Activated CD8-positive, alpha-beta T cell treated with anti-CD3 and anti-CD28 coated beads for 36 hours (primary cell): ENCODE measurements around the gene ALDH1A2. TPM values are rescaled to one million over a fixed set of nuclear protein-coding genes. Genes with fewer than 3 reads are reported as not detected.

Source experiments
- ATAC-seq: fragments of 200-7000 bp; cut with Tn5 transposase; one replicate; pipeline ENCODE4 v1.10.0; 2021; ENCODE audit warnings: mild to moderate bottlenecking, moderate library complexity
- CTCF ChIA-PET: fragments of 350-600 bp; sonication (Branson Sonifier 250); formaldehyde crosslinking; loops from one replicate; lab custom pipeline; 2021; ENCODE audit warnings: antibody characterized with exemption; lab: Charles Lee
- POLR2A ChIA-PET: fragments of 350-600 bp; sonication (Branson Sonifier 250); formaldehyde crosslinking; loops from one replicate; lab custom pipeline; 2021; ENCODE audit warnings: antibody characterized with exemption; lab: Charles Lee
- DNase-seq: peaks from one replicate; pipeline ENCODE4 v3.0.0-alpha.2; 2020
- H3K27ac Mint-ChIP-seq: one replicate; pipeline ENCODE4 v1.8.0; 2021; ENCODE audit warnings: mild to moderate bottlenecking, mixed read lengths
- H3K27me3 Mint-ChIP-seq: one replicate; pipeline ENCODE4 v1.8.0; 2021; ENCODE audit warnings: mixed read lengths
- H3K36me3 Mint-ChIP-seq: one replicate; pipeline ENCODE4 v1.8.0; 2021; ENCODE audit warnings: low read depth, mixed read lengths
- H3K4me1 Mint-ChIP-seq: one replicate; pipeline ENCODE4 v1.8.0; 2021; ENCODE audit warnings: low read depth, mixed read lengths
- H3K4me3 Mint-ChIP-seq: one replicate; pipeline ENCODE4 v1.8.0; 2021; ENCODE audit warnings: mild to moderate bottlenecking, moderate library complexity, mixed read lengths
- H3K9me3 Mint-ChIP-seq: one replicate; pipeline ENCODE4 v1.8.0; 2021; ENCODE audit warnings: mixed read lengths
- intact Hi-C: fragments of 100-400 bp; cut with micrococcal nuclease; formaldehyde crosslinking; loops from one replicate; pipeline ENCODE4 v1.10.0; 2022
- total RNA-seq, 2 experiments: library from RNA; stranded (reverse); gene quantifications; one replicate each; pipeline ENCODE4 v1.2.3, GENCODE V29; 2021
- TF ChIP-seq, protein P1 (sequence below): fragments of 200-600 bp; IDR thresholded peaks from one replicate; pipeline ENCODE4 v1.8.0; 2022; ENCODE audit warnings: antibody characterized with exemption, mild to moderate bottlenecking

The ALDH1A2 gene
- total RNA-seq, 2 experiments from 2014 or later, result 0.47 to 1.4 TPM

- ChIA-PET POLR2A (no interaction called here), CTCF (no interaction called here)
- no peak for ATAC-seq
- Mint-ChIP-seq H3K9me3 (peaks cover 2% of the 10 kb centered on the region), H3K36me3 (no peaks in the 10 kb centered on the region), H3K4me3 (no peak overlapping the region), H3K27ac (no peak overlapping the region), H3K4me1 (no peaks in the 10 kb centered on the region), H3K27me3 (peaks cover 18% of the 10 kb centered on the region)
- TF ChIP-seq, protein P1, sequence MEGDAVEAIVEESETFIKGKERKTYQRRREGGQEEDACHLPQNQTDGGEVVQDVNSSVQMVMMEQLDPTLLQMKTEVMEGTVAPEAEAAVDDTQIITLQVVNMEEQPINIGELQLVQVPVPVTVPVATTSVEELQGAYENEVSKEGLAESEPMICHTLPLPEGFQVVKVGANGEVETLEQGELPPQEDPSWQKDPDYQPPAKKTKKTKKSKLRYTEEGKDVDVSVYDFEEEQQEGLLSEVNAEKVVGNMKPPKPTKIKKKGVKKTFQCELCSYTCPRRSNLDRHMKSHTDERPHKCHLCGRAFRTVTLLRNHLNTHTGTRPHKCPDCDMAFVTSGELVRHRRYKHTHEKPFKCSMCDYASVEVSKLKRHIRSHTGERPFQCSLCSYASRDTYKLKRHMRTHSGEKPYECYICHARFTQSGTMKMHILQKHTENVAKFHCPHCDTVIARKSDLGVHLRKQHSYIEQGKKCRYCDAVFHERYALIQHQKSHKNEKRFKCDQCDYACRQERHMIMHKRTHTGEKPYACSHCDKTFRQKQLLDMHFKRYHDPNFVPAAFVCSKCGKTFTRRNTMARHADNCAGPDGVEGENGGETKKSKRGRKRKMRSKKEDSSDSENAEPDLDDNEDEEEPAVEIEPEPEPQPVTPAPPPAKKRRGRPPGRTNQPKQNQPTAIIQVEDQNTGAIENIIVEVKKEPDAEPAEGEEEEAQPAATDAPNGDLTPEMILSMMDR, result no peak
- no peak for DNase-seq
- intact Hi-C loops, result no loop called here
Observed at GRCh38 chr15:58095415-58095814, 29.9 kb upstream of the ALDH1A2 start.

- Mint-ChIP-seq H3K4me3 (no peak overlapping the region), H3K4me1 (peaks cover 12% of the 10 kb centered on the region), H3K9me3 (peaks cover 2% of the 10 kb centered on the region), H3K27me3 (peaks cover 26% of the 10 kb centered on the region), H3K36me3 (no peaks in the 10 kb centered on the region), H3K27ac (no peak overlapping the region)
- DNase-seq, result no peak
- intact Hi-C loops, result no loop called here
- CTCF ChIA-PET, result interaction anchor here (2.7 kb wide), 1 partner anchor 18 kb away, joined by 14 read pairs; no protein-coding TSS in a partner anchor
- ATAC-seq, result no peak
- POLR2A ChIA-PET, result no interaction called here
- TF ChIP-seq, protein P1, result no peak
Observed at GRCh38 chr15:58087871-58088270, 22.4 kb upstream of the ALDH1A2 start.

DNA sequence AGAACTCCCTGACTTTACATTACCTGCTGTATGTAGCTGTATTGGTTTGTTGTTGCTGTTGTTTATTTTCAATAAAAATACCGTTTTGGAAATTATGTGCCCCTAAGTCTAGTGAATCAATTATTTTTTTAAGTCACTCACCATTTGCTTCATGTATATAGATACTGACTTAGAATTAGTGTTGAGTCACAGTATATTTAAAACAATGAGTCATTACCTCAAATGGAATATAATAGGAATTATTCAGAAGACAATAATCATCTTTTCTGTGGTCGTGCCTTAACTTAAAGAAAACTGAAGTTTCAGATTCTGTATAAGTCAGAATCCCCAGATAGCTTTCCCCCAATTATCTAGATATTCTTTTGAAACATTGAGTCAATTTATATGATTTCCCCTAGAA is 21.0 kb upstream of the ALDH1A2 start:
- ATAC-seq, result no peak
- CTCF ChIA-PET, result interaction anchor here (1.2 to 2.7 kb wide), 3 partner anchors 16 to 91 kb away, joined by 4 to 14 read pairs (median 5); no protein-coding TSS in a partner anchor
- H3K4me1 Mint-ChIP-seq, result peaks cover 12% of the 10 kb centered on the region

GRCh38 chr15:58083526-58083925 is 18.0 kb upstream of the ALDH1A2 start:
- Mint-ChIP-seq H3K27me3 (peaks cover 20% of the 10 kb centered on the region), H3K4me1 (peaks cover 12% of the 10 kb centered on the region), H3K4me3 (no peak overlapping the region), H3K36me3 (no peaks in the 10 kb centered on the region), H3K9me3 (no peaks in the 10 kb centered on the region), H3K27ac (no peak overlapping the region)
- no peak for ATAC-seq
- POLR2A ChIA-PET, result no interaction called here
- CTCF ChIA-PET, result interaction anchor here (0.8 to 1.4 kb wide), 2 partner anchors 12 to 100 kb away, joined by 3 to 4 read pairs; no protein-coding TSS in a partner anchor
- intact Hi-C loops, result no loop called here
- no peak for DNase-seq
- TF ChIP-seq, protein P1, result no peak

More for the DNA sequence above, 21.0 kb upstream of the ALDH1A2 start:
- no peaks in the 10 kb centered on the region for H3K36me3 Mint-ChIP-seq
- DNase-seq, result no peak
- no peak overlapping the region for H3K27ac Mint-ChIP-seq
- no peak overlapping the region for H3K4me3 Mint-ChIP-seq
- POLR2A ChIA-PET, result no interaction called here
- peaks cover 2% of the 10 kb centered on the region for H3K9me3 Mint-ChIP-seq
- TF ChIP-seq, protein P1, result no peak
- H3K27me3 Mint-ChIP-seq, result peaks cover 26% of the 10 kb centered on the region
- intact Hi-C loops, result no loop called here

DNA sequence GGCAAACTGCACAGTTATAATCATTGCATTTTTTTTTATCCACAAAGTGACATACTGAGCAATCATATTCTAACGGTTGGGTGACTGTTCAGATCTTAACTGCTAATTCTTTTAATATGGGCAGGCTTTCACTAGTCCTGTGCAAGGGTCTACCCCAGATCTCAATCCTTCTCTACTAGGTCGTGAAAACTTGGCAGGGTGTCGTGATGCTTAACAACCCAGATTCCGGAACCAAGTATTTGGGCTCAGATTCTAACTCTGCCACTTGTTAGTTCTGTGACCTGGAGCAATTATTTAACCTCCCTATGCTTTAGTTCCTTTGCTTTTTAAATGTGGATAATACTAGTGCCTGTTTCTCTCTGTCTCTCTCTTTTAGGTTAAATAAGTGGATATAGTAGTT is 16.4 kb upstream of the ALDH1A2 start:
- Mint-ChIP-seq H3K4me1 (peaks cover 3% of the 10 kb centered on the region), H3K36me3 (no peaks in the 10 kb centered on the region), H3K27ac (no peak overlapping the region), H3K9me3 (no peaks in the 10 kb centered on the region), H3K27me3 (peaks cover 14% of the 10 kb centered on the region), H3K4me3 (no peak overlapping the region)
- DNase-seq (no peak), ATAC-seq (no peak)
- intact Hi-C loops, result no loop called here
- TF ChIP-seq, protein P1, result no peak
- ChIA-PET CTCF (interaction anchor here (2.2 kb wide), 1 partner anchor 11 kb away, joined by 5 read pairs; no protein-coding TSS in a partner anchor), POLR2A (no interaction called here)
